IPS-NIHi11 (cell line): ENCODE data around the gene MSMO1.
"Not testable (repeated sequence)": the region's sequence is repeated elsewhere in the genome, so short reads cannot be mapped to it uniquely, and the experiment has no call there.

Experiments
- DNase-seq: peaks from one replicate; pipeline ENCODE4 v3.0.0; 2012; ENCODE audit warnings: mixed read lengths, low spot score

The MSMO1 gene

GRCh38 chr4:165324918-165325304 lies 2.6 kb upstream of the MSMO1 start:
- no peak for DNase-seq

GRCh38 chr4:165325732-165326512 lies 1.5 kb upstream of the MSMO1 start:
- no peak for DNase-seq

GRCh38 chr4:165326831-165327210 lies 648 bp upstream of the MSMO1 start:
- DNase-seq, result peak; percentile 61

GRCh38 chr4:165328101-165328425 lies 594 bp downstream of the MSMO1 start:
- DNase-seq, result no peak

- DNase-seq, result no peak
Observed at GRCh38 chr4:165328708-165329107, 1.2 kb downstream of the MSMO1 start.

GRCh38 chr4:165330071-165330470 lies 2.6 kb downstream of the MSMO1 start:
- no peak for DNase-seq

- no peak for DNase-seq
Observed at GRCh38 chr4:165330666-165331065, 3.2 kb downstream of the MSMO1 start.

GRCh38 chr4:165331359-165331758 lies 3.9 kb downstream of the MSMO1 start:
- DNase-seq, result no peak

- DNase-seq, result no peak
Observed at GRCh38 chr4:165331823-165332222, 4.4 kb downstream of the MSMO1 start.

- DNase-seq, result no peak
Observed at GRCh38 chr4:165332502-165332901, 5.0 kb downstream of the MSMO1 start.

GRCh38 chr4:165335163-165335703 lies 7.8 kb downstream of the MSMO1 start:
- DNase-seq, result no peak

GRCh38 chr4:165336743-165337142 lies 9.3 kb downstream of the MSMO1 start:
- no peak for DNase-seq

GRCh38 chr4:165342340-165342739 lies 14.9 kb downstream of the MSMO1 start:
- not testable (repeated sequence) for DNase-seq

- DNase-seq, result no peak
Observed at GRCh38 chr4:165343353-165344191, 16.1 kb downstream of the MSMO1 start.

- DNase-seq, result no peak
Observed at GRCh38 chr4:165345666-165346417, 18.4 kb downstream of the MSMO1 start.

GRCh38 chr4:165347647-165348569 lies 20.4 kb downstream of the MSMO1 start:
- no peak for DNase-seq

- DNase-seq, result no peak
Observed at GRCh38 chr4:165351359-165352130, 24.1 kb downstream of the MSMO1 start.

GRCh38 chr4:165355900-165356300 lies 28.4 kb downstream of the MSMO1 start:
- DNase-seq, result peak; percentile 66

- no peak for DNase-seq
Observed at GRCh38 chr4:165359506-165359905, 32.0 kb downstream of the MSMO1 start.

GRCh38 chr4:165360041-165360695 lies 32.7 kb downstream of the MSMO1 start:
- DNase-seq, result no peak
